GM06990 (cell line): ENCODE measurements around the gene POU2AF3.

Experiments
- DNase-seq: peaks from one replicate; pipeline ENCODE4 v3.0.0-alpha.2; 2011; ENCODE audit not compliant: insufficient read length; ENCODE audit errors: extremely low read depth
- H3K27me3 ChIP-seq: replicated peaks from 2 replicates; pipeline ENCODE4 v1.6.0; 2011; ENCODE audit warnings: low read length; ENCODE audit not compliant: control insufficient read depth, insufficient read depth
- H3K36me3 ChIP-seq: 2 replicates; pipeline ENCODE4 v1.5.1; 2011; ENCODE audit warnings: low read length; ENCODE audit not compliant: control insufficient read depth, insufficient read depth
- H3K4me3 ChIP-seq: replicated peaks from 2 replicates; pipeline ENCODE4 v1.5.1; 2011; ENCODE audit warnings: low read depth, mild to moderate bottlenecking, control low read depth, low read length
- TF ChIP-seq, protein P1 (sequence below): IDR thresholded peaks from 2 replicates; pipeline ENCODE4 v1.5.1; 2011; ENCODE audit warnings: low read length, control low read depth, mild to moderate bottlenecking, inconsistent platforms; ENCODE audit not compliant: insufficient read depth, poor library complexity, severe bottlenecking

POU2AF3 gene

DNA sequence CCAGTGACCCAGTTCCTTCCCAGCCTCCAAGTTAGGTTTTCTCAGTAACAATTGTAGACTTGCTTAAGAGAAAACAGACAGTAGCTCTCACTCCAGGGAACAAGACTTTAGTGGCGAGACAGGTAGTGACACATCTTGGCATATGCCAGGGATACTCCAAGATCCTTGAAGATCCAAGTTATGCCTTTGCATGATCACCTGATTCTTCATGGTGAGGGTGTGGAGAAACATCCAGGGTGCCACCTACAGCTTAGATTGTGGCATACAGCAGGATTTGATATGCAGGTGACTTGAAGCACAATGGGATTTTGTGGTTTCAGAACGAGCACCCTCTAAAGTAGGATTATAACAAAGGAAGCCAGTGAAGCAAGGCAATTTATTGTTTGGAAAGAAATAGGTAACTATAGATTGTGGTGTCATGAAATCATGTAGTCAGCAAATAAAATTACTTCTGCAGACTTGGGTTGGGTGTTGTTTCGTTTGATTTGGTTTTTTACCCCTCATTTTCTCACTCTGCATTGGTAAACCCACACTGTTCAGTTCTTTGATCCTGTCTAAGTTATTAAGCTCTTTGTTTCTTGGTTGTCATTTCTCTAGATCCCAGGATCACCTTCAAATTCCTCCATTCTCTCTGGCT lies 9.2 kb downstream of the POU2AF3 start:
- H3K27me3 ChIP-seq = no peaks in the 10 kb centered on the region; the same call in 1 of the 2 replicates
- TF ChIP-seq, protein P1, sequence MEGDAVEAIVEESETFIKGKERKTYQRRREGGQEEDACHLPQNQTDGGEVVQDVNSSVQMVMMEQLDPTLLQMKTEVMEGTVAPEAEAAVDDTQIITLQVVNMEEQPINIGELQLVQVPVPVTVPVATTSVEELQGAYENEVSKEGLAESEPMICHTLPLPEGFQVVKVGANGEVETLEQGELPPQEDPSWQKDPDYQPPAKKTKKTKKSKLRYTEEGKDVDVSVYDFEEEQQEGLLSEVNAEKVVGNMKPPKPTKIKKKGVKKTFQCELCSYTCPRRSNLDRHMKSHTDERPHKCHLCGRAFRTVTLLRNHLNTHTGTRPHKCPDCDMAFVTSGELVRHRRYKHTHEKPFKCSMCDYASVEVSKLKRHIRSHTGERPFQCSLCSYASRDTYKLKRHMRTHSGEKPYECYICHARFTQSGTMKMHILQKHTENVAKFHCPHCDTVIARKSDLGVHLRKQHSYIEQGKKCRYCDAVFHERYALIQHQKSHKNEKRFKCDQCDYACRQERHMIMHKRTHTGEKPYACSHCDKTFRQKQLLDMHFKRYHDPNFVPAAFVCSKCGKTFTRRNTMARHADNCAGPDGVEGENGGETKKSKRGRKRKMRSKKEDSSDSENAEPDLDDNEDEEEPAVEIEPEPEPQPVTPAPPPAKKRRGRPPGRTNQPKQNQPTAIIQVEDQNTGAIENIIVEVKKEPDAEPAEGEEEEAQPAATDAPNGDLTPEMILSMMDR = no peak
- H3K4me3 ChIP-seq = no peak overlapping the region
- H3K36me3 ChIP-seq = no peaks in the 10 kb centered on the region
- no peak for DNase-seq

GRCh38 chr11:111308140-111308539 lies 9.8 kb downstream of the POU2AF3 start:
- TF ChIP-seq, protein P1 = no peak
- no peak for DNase-seq
- no peaks in the 10 kb centered on the region for H3K36me3 ChIP-seq
- no peak overlapping the region for H3K4me3 ChIP-seq
- no peaks in the 10 kb centered on the region; the same call in 1 of the 2 replicates for H3K27me3 ChIP-seq

DNA sequence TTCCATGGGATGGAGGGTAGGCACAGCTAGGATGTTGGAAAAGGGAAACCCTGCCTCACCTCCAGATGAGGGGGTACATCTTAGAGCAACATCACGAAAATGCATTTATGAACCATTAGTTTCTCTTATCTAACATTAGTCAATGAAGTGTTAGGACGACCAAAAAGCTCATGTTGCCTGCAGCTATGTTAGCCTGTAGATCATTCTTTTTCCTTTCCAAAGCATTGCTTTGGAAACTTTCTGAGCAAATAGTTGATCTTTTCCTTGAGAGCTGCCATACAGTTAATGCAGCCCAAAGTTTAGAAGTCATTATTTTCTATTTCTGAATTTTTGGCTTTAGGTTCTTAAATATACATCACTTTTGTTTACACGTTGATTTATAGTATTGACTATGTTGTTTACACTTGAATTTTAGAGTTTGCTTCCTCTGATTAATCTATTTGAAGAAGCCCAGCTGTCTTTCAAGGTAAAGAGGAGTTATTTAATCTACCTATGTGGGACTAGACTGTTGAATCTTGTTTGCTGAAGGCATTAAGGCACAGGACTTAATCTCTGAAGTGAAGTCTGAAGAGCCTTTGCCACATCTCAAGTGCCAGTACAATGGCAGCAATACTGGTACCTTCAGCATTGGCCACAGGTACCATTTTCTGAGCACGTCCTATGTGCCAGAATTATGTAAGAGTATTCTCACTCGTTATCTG lies 11.0 kb downstream of the POU2AF3 start:
- TF ChIP-seq, protein P1 = no peak
- Histone ChIP-seq H3K36me3 (no peaks in the 10 kb centered on the region), H3K27me3 (no peaks in the 10 kb centered on the region; the same call in 1 of the 2 replicates), H3K4me3 (no peak overlapping the region)
- no peak for DNase-seq

DNA sequence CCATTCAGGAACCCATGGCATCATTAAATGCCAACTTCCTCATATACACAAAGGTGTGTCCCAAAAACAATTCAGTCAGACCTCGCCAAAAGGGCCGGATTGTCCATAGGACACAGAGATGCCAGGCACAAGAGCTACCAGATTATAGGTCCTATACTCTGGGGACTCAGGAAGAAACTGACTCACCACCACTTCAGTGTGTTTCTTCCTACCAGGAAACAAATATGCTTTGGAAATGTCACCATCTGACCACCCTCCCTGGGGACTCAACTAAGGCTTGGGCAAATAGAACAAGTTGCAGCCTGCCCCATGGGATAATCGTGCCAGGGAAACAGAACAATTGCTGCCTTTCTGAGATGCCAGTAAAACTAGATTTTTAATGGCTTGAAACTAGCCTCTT lies 11.7 kb downstream of the POU2AF3 start:
- H3K27me3 ChIP-seq = no peaks in the 10 kb centered on the region; the same call in 1 of the 2 replicates
- TF ChIP-seq, protein P1 = no peak
- no peak for DNase-seq
- H3K4me3 ChIP-seq = no peak overlapping the region
- H3K36me3 ChIP-seq = no peaks in the 10 kb centered on the region

DNA sequence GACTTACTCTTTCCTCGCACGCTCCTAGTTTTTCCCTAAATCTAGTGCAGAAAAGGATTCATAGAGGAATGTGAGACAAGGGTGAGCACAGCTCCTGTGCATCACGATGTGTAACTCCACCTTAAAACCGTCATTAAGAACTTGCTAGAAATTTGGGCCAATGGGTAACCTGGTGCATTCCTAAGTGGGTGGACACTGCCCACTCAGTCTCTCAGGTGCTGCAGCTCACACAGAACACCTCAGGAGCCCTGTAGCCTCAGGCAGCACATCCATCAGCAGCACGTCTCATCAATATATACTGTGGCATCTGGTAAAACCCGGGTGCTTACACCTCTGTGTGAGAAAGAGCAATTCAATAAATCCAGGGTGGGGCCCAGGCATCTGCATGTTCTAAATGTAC lies 12.4 kb downstream of the POU2AF3 start:
- DNase-seq = no peak
- H3K36me3 ChIP-seq = no peaks in the 10 kb centered on the region
- no peaks in the 10 kb centered on the region; the same call in 1 of the 2 replicates for H3K27me3 ChIP-seq
- no peak overlapping the region for H3K4me3 ChIP-seq
- TF ChIP-seq, protein P1 = no peak
